Coronary artery (tissue), 2 donors: ENCODE data around the gene KHDC1L.
"Not testable (repeated sequence)": the region's sequence is repeated elsewhere in the genome, so short reads cannot be mapped to it uniquely, and the experiment has no call there.

Experiments used
- DNase-seq: peaks from one replicate; pipeline ENCODE4 v3.0.0-alpha.2; 2017; ENCODE audit warnings: low spot score
- H3K27ac ChIP-seq, 2 donors: fragments of 200-600 bp; sonication (generic); one replicate each; pipeline ENCODE4 v1.5.1; 2016 to 2019
- H3K4me3 ChIP-seq: fragments of 200-600 bp; sonication (generic); 2 replicates; pipeline ENCODE4 v1.5.1; 2016; ENCODE audit warnings: mild to moderate bottlenecking, moderate library complexity
- CTCF ChIP-seq: fragments of 200-600 bp; sonication (generic); IDR thresholded peaks from one replicate; pipeline ENCODE4 v1.5.1; 2019; ENCODE audit warnings: antibody characterized with exemption

KHDC1L gene

GRCh38 chr6:73252703-73253102 is 27.4 kb upstream of the KHDC1L start:
- no peak for DNase-seq
- no peak for TF ChIP-seq CTCF
- Histone ChIP-seq H3K4me3 (no peak overlapping the region), H3K27ac (no peak overlapping the region)

- no peak for DNase-seq
- Histone ChIP-seq H3K27ac (no peak overlapping the region), H3K4me3 (no peak overlapping the region)
- no peak for TF ChIP-seq CTCF
Observed at GRCh38 chr6:73250016-73250415, 24.7 kb upstream of the KHDC1L start.

GRCh38 chr6:73248192-73248903 is 23.1 kb upstream of the KHDC1L start:
- no peak for DNase-seq
- Histone ChIP-seq H3K4me3 (no peak overlapping the region), H3K27ac (no peak overlapping the region)
- TF ChIP-seq CTCF, result no peak

GRCh38 chr6:73242001-73242400 is 16.7 kb upstream of the KHDC1L start:
- no peak for TF ChIP-seq CTCF
- H3K4me3 ChIP-seq, result no peak overlapping the region
- no peak overlapping the region for H3K27ac ChIP-seq
- DNase-seq, result no peak

GRCh38 chr6:73240730-73241129 is 15.4 kb upstream of the KHDC1L start:
- no peak overlapping the region for H3K27ac ChIP-seq
- no peak for TF ChIP-seq CTCF
- H3K4me3 ChIP-seq, result no peak overlapping the region
- no peak for DNase-seq

- H3K27ac ChIP-seq, result no peak overlapping the region
- TF ChIP-seq CTCF, result no peak
- DNase-seq, result no peak
Observed at GRCh38 chr6:73236144-73236750, 11.0 kb upstream of the KHDC1L start.

GRCh38 chr6:73234733-73235132 is 9.4 kb upstream of the KHDC1L start:
- Histone ChIP-seq H3K4me3 (no peak overlapping the region), H3K27ac (no peak overlapping the region)
- no peak for DNase-seq
- TF ChIP-seq CTCF, result no peak

More at GRCh38 chr6:73236144-73236750, 11.0 kb upstream of the KHDC1L start:
- H3K4me3 ChIP-seq, result no peak overlapping the region

GRCh38 chr6:73233971-73234370 is 8.7 kb upstream of the KHDC1L start:
- not testable (repeated sequence) for H3K4me3 ChIP-seq, DNase-seq

More at GRCh38 chr6:73233971-73234370, 8.7 kb upstream of the KHDC1L start:
- not testable (repeated sequence) for H3K27ac ChIP-seq
